HG03025 (cell line): ENCODE data around the gene TMEM114.
A peak's percentile ranks its signal among the peaks of the same experiment; 100 is the strongest.

ENCODE experiments used
- ATAC-seq: cut with Tn5 transposase; IDR thresholded peaks from one replicate; pipeline ENCODE4 v1.9.1; 2021; ENCODE audit warnings: mild to moderate bottlenecking, moderate library complexity; ENCODE audit not compliant: unreplicated experiment, low FRiP score

The TMEM114 gene

GRCh38 chr16:8589900-8590688, at the start of gene TMEM114:
Gene TMEM114 (minus strand): TSS chr16:8590511. CDS start chr16:8589838, 673 bp downstream.
- no peak for ATAC-seq

DNA sequence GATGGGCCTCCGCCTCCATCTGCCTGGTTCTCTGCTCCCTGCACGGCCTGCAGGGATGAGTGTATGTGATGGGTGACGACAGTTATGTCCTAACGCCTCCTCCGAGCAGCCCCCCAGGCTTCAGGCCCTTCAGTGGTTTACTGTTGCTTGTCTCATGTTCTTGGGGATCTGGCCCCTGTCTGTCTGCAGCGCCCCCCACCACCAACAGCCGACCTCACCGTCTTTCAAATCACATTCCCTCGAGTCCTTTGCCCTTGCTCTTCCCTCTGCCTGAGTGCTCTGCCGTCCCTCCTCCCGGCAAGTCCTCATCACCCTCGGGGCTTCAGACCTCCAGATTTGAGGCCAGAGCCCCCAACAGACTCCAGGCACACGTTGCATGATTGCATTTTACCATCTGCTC, 49.4 kb upstream of the TMEM114 start:
- ATAC-seq, result no peak

GRCh38 chr16:8634991-8635736, 44.9 kb upstream of the TMEM114 start:
- no peak for ATAC-seq

DNA sequence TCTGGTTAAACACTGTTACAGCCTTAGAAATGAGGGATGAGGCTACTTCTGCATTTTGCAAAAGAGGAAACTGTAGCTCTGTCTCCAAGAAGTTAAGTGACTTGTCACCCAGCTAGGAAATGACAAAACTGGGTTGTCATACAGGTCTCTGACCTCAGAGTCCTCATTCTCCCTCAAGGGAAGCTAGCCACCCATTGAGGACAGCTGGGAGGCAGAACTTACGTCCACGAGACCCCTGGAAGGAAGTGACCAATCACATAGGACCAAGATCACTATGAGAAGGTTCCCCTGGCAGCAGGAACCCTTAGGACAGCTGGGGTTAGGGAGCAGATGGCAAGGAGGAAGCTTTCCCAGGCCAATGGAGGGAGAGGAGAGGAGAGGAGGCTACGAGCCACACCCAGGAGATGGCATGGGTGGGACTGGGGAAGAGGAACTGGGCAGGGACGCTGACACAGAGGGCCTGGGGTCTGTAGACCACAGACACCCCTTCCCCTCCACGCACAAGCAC, 42.4 kb upstream of the TMEM114 start:
- no peak for ATAC-seq

GRCh38 chr16:8631818-8632465, 41.6 kb upstream of the TMEM114 start:
- no peak for ATAC-seq

DNA sequence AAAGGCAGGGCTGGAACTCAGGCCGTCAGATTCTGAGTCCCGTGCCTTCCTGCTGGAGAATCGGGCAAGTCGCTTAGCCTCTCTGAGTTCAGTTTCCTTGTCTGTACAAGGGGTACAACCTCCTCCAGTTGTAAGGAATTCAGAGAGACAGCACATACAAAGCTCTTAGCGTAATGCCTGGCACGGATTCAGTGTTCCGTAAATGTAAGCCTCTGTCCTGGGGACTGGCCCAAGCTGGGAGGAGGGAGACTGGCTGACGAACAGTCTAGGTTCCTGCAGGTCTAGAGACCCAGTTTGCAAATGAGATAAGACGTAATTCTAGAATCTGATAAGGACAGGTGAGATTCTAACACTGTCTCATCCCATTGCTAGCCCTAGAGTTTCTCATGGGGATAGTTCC, 41.1 kb upstream of the TMEM114 start:
- ATAC-seq, result no peak

- ATAC-seq, result no peak
Observed at GRCh38 chr16:8630255-8630953, 40.1 kb upstream of the TMEM114 start.

DNA sequence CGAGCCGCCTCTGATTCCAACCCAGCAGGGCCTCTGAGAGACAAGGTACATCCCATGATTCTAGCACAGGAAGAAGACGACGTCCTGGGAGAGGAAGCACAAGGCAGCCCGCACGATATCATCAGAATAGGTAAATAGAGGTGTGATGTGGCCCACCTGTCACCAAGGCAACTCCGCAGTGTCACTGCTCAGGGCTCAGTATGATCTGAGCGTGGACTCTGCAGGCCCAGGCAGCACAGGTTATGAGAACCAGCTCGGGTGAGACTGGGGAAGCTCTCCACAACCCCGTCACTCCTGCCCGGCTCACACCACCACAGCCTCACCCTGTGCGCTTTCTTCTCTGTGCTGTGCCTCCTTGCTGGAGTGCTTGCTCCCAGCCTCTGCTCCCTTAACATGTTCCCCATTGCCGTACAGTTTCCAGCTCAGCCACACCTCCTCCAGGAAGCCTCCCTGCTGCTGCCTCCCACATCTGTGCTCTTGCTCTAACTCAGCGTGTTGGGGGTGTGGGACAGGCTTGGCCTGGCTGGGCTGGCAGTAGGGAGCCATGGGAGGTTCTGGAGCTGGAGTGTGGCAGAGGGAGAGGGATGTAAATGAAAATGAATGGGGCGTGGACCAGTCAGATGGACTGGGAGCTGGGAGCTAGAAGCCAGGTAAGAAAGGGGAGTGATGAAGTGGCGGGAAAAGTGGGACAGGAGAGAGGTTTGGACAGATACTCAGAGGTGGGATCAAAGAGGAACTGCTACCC, 38.8 kb upstream of the TMEM114 start:
- ATAC-seq, result no peak

DNA sequence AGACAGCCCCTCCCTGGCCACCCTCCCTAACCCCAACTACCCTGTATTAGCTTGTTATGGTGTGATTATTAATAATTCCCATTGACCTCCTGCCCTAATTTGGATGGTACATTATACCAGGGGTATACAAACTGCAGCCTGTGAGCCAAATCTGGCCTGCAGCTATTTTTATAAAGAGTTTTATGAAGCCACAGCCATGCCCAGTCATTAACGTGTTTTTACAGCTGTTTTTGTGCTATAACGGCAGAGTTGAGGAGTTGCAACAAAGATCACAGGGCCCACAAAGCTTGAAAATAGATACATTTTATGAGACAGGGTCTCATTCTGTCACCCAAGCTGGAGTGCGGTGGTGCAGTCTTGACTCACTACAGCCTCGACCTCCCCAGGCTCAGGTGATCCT, 37.1 kb upstream of the TMEM114 start:
- no peak for ATAC-seq

- ATAC-seq, result no peak
Observed at GRCh38 chr16:8626946-8627345, 36.6 kb upstream of the TMEM114 start.

- no peak for ATAC-seq
Observed at GRCh38 chr16:8625491-8626087, 35.3 kb upstream of the TMEM114 start.

- no peak for ATAC-seq
Observed at GRCh38 chr16:8623634-8624033, 33.3 kb upstream of the TMEM114 start.

GRCh38 chr16:8622315-8622656, 32.0 kb upstream of the TMEM114 start:
- ATAC-seq, result no peak

- peak; percentile 76 for ATAC-seq
Observed at GRCh38 chr16:8621572-8622314, 31.4 kb upstream of the TMEM114 start, which contains the start of gene METTL22. Gene METTL22 (plus strand): TSS chr16:8621698. CDS start chr16:8625666, 3,968 bp downstream.

GRCh38 chr16:8621222-8621571, 30.9 kb upstream of the TMEM114 start:
- ATAC-seq, result no peak

DNA sequence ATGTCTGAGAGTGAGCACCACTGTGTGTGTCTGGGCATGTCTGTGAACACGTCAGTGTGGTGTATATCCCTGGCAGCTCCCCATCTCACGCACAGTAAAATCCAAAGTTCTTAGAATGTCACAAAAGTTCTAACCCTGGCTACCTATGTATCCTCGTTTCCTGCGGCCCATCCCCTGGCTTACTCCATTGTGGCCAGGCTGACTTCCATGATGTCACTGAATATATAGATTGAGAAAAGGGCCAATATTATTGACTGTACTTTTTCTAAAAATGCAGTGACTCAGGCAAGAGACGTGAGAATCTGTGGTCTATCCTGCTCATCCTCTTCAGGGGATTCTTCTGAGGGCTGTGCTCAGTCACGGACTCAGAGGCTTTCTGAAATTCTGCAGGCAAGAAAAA, 30.2 kb upstream of the TMEM114 start:
- no peak for ATAC-seq

- ATAC-seq, result no peak
Observed at GRCh38 chr16:8619671-8620370, 29.5 kb upstream of the TMEM114 start.

GRCh38 chr16:8614435-8615029, 24.2 kb upstream of the TMEM114 start:
- ATAC-seq, result no peak
